GM12872 (cell line): Measurements from ENCODE around the gene USP25.

Source experiments
- CTCF ChIP-seq: IDR thresholded peaks from 3 replicates; pipeline ENCODE4 v1.5.1; 2011; ENCODE audit warnings: low read depth, mild to moderate bottlenecking, low read length, moderate library complexity; ENCODE audit not compliant: insufficient read depth

The USP25 gene

GRCh38 chr21:15775291-15775690, 45.5 kb downstream of the USP25 start:
- TF ChIP-seq CTCF: no peak

GRCh38 chr21:15775981-15776380, 46.2 kb downstream of the USP25 start:
- no peak for TF ChIP-seq CTCF

GRCh38 chr21:15776818-15777217, 47.0 kb downstream of the USP25 start:
- TF ChIP-seq CTCF: no peak

DNA sequence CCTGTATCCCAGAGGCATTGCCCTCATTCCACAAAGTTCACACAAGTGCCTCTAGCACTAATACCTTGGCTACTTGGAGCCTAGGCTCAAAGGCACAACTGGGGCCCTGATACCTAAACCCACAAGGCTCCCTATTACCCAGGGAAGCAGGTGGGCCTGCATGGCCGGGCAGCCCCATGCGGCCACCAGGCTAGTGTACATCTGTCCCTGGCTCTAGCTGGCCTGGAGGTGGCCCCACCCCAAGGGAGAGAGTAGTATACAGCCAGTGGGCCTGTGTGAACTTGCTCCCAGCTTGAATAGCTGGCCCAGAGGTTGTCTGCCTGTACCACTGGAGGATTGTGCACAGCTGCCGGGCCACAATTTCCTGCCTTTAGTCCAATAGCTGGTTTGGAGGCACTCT, 52.2 kb downstream of the USP25 start:
- no peak for TF ChIP-seq CTCF

- TF ChIP-seq CTCF: no peak
These were observed 59.2 kb downstream of the USP25 start for GRCh38 chr21:15788847-15789523.

- TF ChIP-seq CTCF: no peak
These were observed 63.3 kb downstream of the USP25 start for GRCh38 chr21:15793109-15793508.

DNA sequence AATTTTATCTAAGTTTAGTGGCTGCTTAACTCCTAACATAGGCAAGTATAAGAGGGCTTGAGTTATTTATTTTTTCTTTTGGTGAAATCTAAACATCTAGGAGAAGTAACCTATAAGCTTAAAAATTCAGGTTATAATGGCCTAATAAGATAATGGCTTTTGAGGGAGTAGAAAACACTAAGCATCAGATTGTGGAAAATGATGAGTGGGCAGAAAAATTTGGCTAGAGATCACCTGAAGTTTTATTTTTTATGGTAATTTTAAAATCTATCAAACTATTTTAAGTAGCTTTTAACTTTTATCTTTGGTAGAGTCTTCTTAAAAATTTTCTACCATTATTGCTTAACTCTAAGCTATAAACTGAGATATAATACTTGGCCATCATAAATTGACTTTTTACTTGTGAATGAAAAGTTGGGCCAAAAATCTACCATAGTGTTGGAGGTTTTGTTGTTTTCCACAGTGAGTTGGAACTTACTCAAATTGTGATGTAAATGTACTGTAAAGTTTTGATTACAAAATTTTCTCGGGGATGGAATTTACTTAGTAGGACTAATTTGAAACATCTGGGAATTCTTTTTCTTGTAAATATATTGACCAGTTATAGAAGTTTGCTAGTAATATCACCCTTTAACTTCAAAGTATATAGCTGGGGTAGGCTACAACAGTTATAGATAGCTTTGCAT, 63.9 kb downstream of the USP25 start:
- TF ChIP-seq CTCF: no peak
